HCT116 (cell line): Measurements from ENCODE around the gene PI4K2A. TPM values are rescaled to one million over a fixed set of nuclear protein-coding genes. Genes with fewer than 3 reads are reported as not detected.

ENCODE experiments used
- ATAC-seq: fragments of 200-7000 bp; cut with Tn5 transposase; 2 replicates; pipeline ENCODE4 v1.9.1; 2020; ENCODE audit warnings: mild to moderate bottlenecking, moderate library complexity
- BruUV-seq: library from RNA; stranded (reverse); fragments of 400-500 nt; replicated peaks from 2 replicates; lab custom pipeline; 2021; lab: Mats Ljungman, UMichigan
- CTCF ChIA-PET: fragments of 300-600 bp; sonication (Branson Sonifier 250); formaldehyde crosslinking; loops from one replicate; lab custom pipeline; 2021; ENCODE audit warnings: antibody characterized with exemption; lab: Charles Lee
- POLR2A ChIA-PET: fragments of 300-600, 350-600 bp; sonication (Branson Sonifier 250); formaldehyde crosslinking; loops from one replicate; lab custom pipeline; 2021; ENCODE audit warnings: antibody characterized with exemption; lab: Charles Lee
- RAD21 ChIA-PET, 2 experiments: fragments of 300-600 bp; sonication (Branson Sonifier 250); formaldehyde crosslinking; loops; one replicate each; lab custom pipeline; 2023; ENCODE audit warnings: low total read pairs in 2 of 2; ENCODE audit not compliant: uncharacterized antibody in 2 of 2, unreplicated experiment in 2 of 2, low non-redundant PET in 1 of 2; lab: Charles Lee
- DNase-seq: peaks from one replicate; pipeline ENCODE4 v3.0.0-alpha.2; 2010; ENCODE audit warnings: low read depth, low spot score
- H2AFZ ChIP-seq: fragments of 200-600 bp; shearing (Covaris generic), sonication (generic); 2 replicates; pipeline ENCODE4 v1.6.1; 2017; ENCODE audit warnings: low read depth, mixed run types, mixed read lengths, antibody characterized with exemption, low read length; ENCODE audit not compliant: poor library complexity, severe bottlenecking
- H3K27ac ChIP-seq: 2 replicates; pipeline ENCODE4 v1.5.1; 2012; ENCODE audit warnings: low read depth, low read length
- H3K27me3 ChIP-seq: fragments of 200-600 bp; sonication (generic); 2 replicates; pipeline ENCODE4 v1.6.1; 2016; ENCODE audit warnings: mixed run types, low read length, mixed read lengths; ENCODE audit not compliant: insufficient read depth
- H3K36me3 ChIP-seq, 2 experiments: fragments of 200-500 bp in 1 of 2; fragments of 200-600 bp in 1 of 2; sonication (Bioruptor generic) in 1 of 2; sonication (generic) in 1 of 2; 2 replicates each; pipeline versions ENCODE4 v1.5.1 to v1.6.1; 2014 to 2016; ENCODE audit warnings: low read length in 2 of 2, inconsistent platforms in 1 of 2, mixed read lengths in 1 of 2, mixed run types in 1 of 2; ENCODE audit not compliant: insufficient read depth in 2 of 2, control insufficient read depth in 1 of 2
- H3K4me1 ChIP-seq, 2 experiments: fragments of 200-600 bp in 1 of 2; sonication (generic) in 1 of 2; 2 replicates each; pipeline versions ENCODE4 v1.5.1 to v1.6.1; 2012 to 2017; ENCODE audit warnings: low read length in 2 of 2, inconsistent platforms in 1 of 2, mild to moderate bottlenecking in 1 of 2, mixed read lengths in 1 of 2, mixed run types in 1 of 2, moderate library complexity in 1 of 2; ENCODE audit not compliant: insufficient read depth in 2 of 2, control insufficient read depth in 1 of 2
- H3K4me2 ChIP-seq: fragments of 200-600 bp; sonication (generic); 2 replicates; pipeline ENCODE4 v1.6.1; 2017; ENCODE audit warnings: mixed run types, low read length, mixed read lengths
- H3K4me3 ChIP-seq, 2 experiments: fragments of 200-600 bp in 1 of 2; sonication (generic) in 1 of 2; replicated peaks in 1 of 2; 2 replicates each; pipeline ENCODE4 v1.5.1; 2011 to 2016; ENCODE audit warnings: low read length in 2 of 2, control low read depth in 1 of 2, low read depth in 1 of 2, mild to moderate bottlenecking in 1 of 2, mixed read lengths in 1 of 2, mixed run types in 1 of 2
- H3K79me2 ChIP-seq: fragments of 200-600 bp; sonication (generic); 2 replicates; pipeline ENCODE4 v1.6.1; 2017; ENCODE audit warnings: mild to moderate bottlenecking, mixed run types, low read length, moderate library complexity, mixed read lengths; ENCODE audit not compliant: insufficient read depth
- H3K9ac ChIP-seq: fragments of 200-600 bp; sonication (generic); 2 replicates; pipeline ENCODE4 v1.6.1; 2016; ENCODE audit warnings: low read length, mixed read lengths
- H3K9me2 ChIP-seq: fragments of 200-600 bp; sonication (generic), shearing (Covaris generic); 2 replicates; pipeline ENCODE4 v1.6.1; 2017; ENCODE audit warnings: mixed run types, mild to moderate bottlenecking, moderate library complexity; ENCODE audit not compliant: insufficient read depth
- H3K9me3 ChIP-seq, 2 experiments: fragments of 200-500 bp in 1 of 2; fragments of 200-600 bp in 1 of 2; sonication (Bioruptor generic) in 1 of 2; sonication (generic) in 1 of 2; 2 replicates each; pipeline ENCODE4 v1.6.1; 2014 to 2017; ENCODE audit warnings: low read length in 2 of 2, mixed read lengths in 2 of 2, inconsistent platforms in 1 of 2, low read depth in 1 of 2, mild to moderate bottlenecking in 1 of 2, mixed run types in 1 of 2, moderate library complexity in 1 of 2; ENCODE audit not compliant: control insufficient read depth in 1 of 2, insufficient read depth in 1 of 2
- H4K20me1 ChIP-seq: fragments of 200-600 bp; sonication (generic), shearing (Covaris generic); 2 replicates; pipeline ENCODE4 v1.6.1; 2017; ENCODE audit warnings: mixed run types, mild to moderate bottlenecking, moderate library complexity; ENCODE audit not compliant: insufficient read depth
- CBX3 ChIP-seq: IDR thresholded peaks from 2 replicates; pipeline ENCODE4 v1.6.1; 2012; ENCODE audit warnings: low read depth
- EGR1 ChIP-seq: IDR thresholded peaks from 2 replicates; pipeline ENCODE4 v1.6.1; 2012; ENCODE audit warnings: low read depth
- EZH2 ChIP-seq: fragments of 200-600 bp; sonication (generic); IDR thresholded peaks from 2 replicates; pipeline ENCODE4 v1.6.1; 2017; ENCODE audit warnings: antibody characterized with exemption, mixed run types
- EZH2phosphoT487 ChIP-seq: fragments of 200-600 bp; IDR thresholded peaks from 2 replicates; pipeline ENCODE4 v1.6.1; 2018; ENCODE audit warnings: antibody characterized with exemption, borderline replicate concordance
- FOSL1 ChIP-seq: IDR thresholded peaks from 2 replicates; pipeline ENCODE4 v1.6.1; 2012; ENCODE audit warnings: low read depth
- JUND ChIP-seq: IDR thresholded peaks from 2 replicates; pipeline ENCODE4 v1.6.1; 2012
- MAX ChIP-seq: IDR thresholded peaks from 2 replicates; pipeline ENCODE4 v1.6.1; 2012
- POLR2A ChIP-seq: IDR thresholded peaks from 2 replicates; pipeline ENCODE4 v1.7.0; 2011; ENCODE audit warnings: borderline replicate concordance; ENCODE audit not compliant: insufficient read depth, insufficient read length; ENCODE audit errors: extremely low read depth
- SIN3A ChIP-seq: IDR thresholded peaks from 2 replicates; pipeline ENCODE4 v1.6.1; 2012; ENCODE audit warnings: low read depth
- TCF7L2 ChIP-seq: IDR thresholded peaks from 2 replicates; pipeline ENCODE4 v1.7.0; 2011; ENCODE audit warnings: borderline replicate concordance, inconsistent platforms; ENCODE audit not compliant: insufficient read depth, insufficient read length; ENCODE audit errors: extremely low read depth
- YY1 ChIP-seq: IDR thresholded peaks from 2 replicates; pipeline ENCODE4 v1.6.1; 2011; ENCODE audit warnings: low read length, low read depth, moderate library complexity, mild to moderate bottlenecking; ENCODE audit not compliant: insufficient replicate concordance; ENCODE audit errors: extremely low read depth
- ZNF274 ChIP-seq: fragments of 200-500 bp; sonication (Bioruptor generic); IDR thresholded peaks from 2 replicates; pipeline ENCODE4 v1.6.1; 2014; ENCODE audit warnings: mild to moderate bottlenecking, low read depth, low read length, inconsistent platforms
- intact Hi-C: fragments of 100-400 bp; cut with micrococcal nuclease; formaldehyde crosslinking; loops from 2 replicates; pipeline ENCODE4 v1.10.0; 2022
- total RNA-seq: library from RNA; stranded (reverse); gene quantifications from one replicate; pipeline ENCODE4 v1.2.1, GENCODE V29; 2021; ENCODE audit not compliant: unreplicated experiment
- TF ChIP-seq, protein P1 (sequence below): IDR thresholded peaks from 2 replicates; pipeline ENCODE4 v1.6.1; 2012
- TF ChIP-seq, protein P2 (sequence below): IDR thresholded peaks from 2 replicates; pipeline ENCODE4 v1.6.1; 2012; ENCODE audit warnings: low read depth

PI4K2A gene
- total RNA-seq, 1 experiment from 2014 or later, result 20.0 TPM

- Histone ChIP-seq H3K36me3 (peaks cover 20 to 34% of the 10 kb centered on the region in 2 experiments; a peak in 2 of 4 replicates), H3K9me3 (no peaks in the 10 kb centered on the region), H2AFZ (no peak overlapping the region), H4K20me1 (no peaks in the 10 kb centered on the region), H3K9me2 (no peaks in the 10 kb centered on the region), H3K27ac (no peak overlapping the region), H3K27me3 (no peaks in the 10 kb centered on the region), H3K4me1 (peaks cover 0 to 12% of the 10 kb centered on the region in 2 experiments; a peak in 3 of 4 replicates), H3K79me2 (no peaks in the 10 kb centered on the region), H3K4me2 (no peak overlapping the region), H3K4me3 (no peak overlapping the region), H3K9ac (no peak overlapping the region)
- no TSS peak for BruUV-seq
- TF ChIP-seq ZNF274 (no peak), FOSL1 (no peak)
- RAD21 ChIA-PET, result no interaction called here
- ATAC-seq (no peak), DNase-seq (no peak)
- POLR2A ChIA-PET, result interaction anchor here (0.8 kb wide), 1 partner anchor 17 kb away, joined by 3 read pairs; the partner anchor contains the start of gene AVPI1
- CTCF ChIA-PET, result no interaction called here
- intact Hi-C loops, result no loop called here
These were observed 29.1 kb downstream of the PI4K2A start for GRCh38 chr10:97669571-97669970.

GRCh38 chr10:97673736-97674525, 33.5 kb downstream of the PI4K2A start:
- POLR2A ChIA-PET, result no interaction called here
- Histone ChIP-seq H2AFZ (no peak overlapping the region), H3K9me3 (no peaks in the 10 kb centered on the region), H3K4me2 (peak overlapping the region; percentile 17; the same call in 1 of the 2 replicates), H3K9me2 (no peaks in the 10 kb centered on the region), H3K36me3 (peaks cover 18 to 48% of the 10 kb centered on the region in 2 experiments; a peak in 2 of 4 replicates), H3K9ac (no peak overlapping the region), H3K4me3 (no peak overlapping the region), H3K79me2 (no peaks in the 10 kb centered on the region), H3K27me3 (no peaks in the 10 kb centered on the region), H3K27ac (no peak overlapping the region), H4K20me1 (no peaks in the 10 kb centered on the region), H3K4me1 (peaks cover 0 to 15% of the 10 kb centered on the region in 2 experiments; a peak in 3 of 4 replicates)
- ATAC-seq (peak; percentile 74), DNase-seq (no peak)
- RAD21 ChIA-PET, result no interaction called here
- intact Hi-C loops, result no loop called here
- CTCF ChIA-PET, result no interaction called here
- BruUV-seq, result no TSS peak
- TF ChIP-seq EZH2phosphoT487 (no peak), EGR1 (no peak), JUND (no peak), MAX (no peak), EZH2 (no peak), TCF7L2 (no peak), CBX3 (no peak), YY1 (no peak), POLR2A (no peak), SIN3A (no peak)
- TF ChIP-seq, protein P1, sequence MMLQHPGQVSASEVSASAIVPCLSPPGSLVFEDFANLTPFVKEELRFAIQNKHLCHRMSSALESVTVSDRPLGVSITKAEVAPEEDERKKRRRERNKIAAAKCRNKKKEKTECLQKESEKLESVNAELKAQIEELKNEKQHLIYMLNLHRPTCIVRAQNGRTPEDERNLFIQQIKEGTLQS, result no peak
- TF ChIP-seq, protein P2, sequence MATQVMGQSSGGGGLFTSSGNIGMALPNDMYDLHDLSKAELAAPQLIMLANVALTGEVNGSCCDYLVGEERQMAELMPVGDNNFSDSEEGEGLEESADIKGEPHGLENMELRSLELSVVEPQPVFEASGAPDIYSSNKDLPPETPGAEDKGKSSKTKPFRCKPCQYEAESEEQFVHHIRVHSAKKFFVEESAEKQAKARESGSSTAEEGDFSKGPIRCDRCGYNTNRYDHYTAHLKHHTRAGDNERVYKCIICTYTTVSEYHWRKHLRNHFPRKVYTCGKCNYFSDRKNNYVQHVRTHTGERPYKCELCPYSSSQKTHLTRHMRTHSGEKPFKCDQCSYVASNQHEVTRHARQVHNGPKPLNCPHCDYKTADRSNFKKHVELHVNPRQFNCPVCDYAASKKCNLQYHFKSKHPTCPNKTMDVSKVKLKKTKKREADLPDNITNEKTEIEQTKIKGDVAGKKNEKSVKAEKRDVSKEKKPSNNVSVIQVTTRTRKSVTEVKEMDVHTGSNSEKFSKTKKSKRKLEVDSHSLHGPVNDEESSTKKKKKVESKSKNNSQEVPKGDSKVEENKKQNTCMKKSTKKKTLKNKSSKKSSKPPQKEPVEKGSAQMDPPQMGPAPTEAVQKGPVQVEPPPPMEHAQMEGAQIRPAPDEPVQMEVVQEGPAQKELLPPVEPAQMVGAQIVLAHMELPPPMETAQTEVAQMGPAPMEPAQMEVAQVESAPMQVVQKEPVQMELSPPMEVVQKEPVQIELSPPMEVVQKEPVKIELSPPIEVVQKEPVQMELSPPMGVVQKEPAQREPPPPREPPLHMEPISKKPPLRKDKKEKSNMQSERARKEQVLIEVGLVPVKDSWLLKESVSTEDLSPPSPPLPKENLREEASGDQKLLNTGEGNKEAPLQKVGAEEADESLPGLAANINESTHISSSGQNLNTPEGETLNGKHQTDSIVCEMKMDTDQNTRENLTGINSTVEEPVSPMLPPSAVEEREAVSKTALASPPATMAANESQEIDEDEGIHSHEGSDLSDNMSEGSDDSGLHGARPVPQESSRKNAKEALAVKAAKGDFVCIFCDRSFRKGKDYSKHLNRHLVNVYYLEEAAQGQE, result no peak
